IMR-90 (cell line): ENCODE measurements around the gene SETD2.

Experiments used
- CEBPB ChIP-seq: IDR thresholded peaks from 2 replicates; pipeline ENCODE4 v1.6.1; 2012; ENCODE audit warnings: low read depth, low read length, improper control_type of control experiment
- POLR2A ChIP-seq: IDR thresholded peaks from 2 replicates; pipeline ENCODE4 v1.6.1; 2012; ENCODE audit warnings: mild to moderate bottlenecking, low read depth, low read length
- RAD21 ChIP-seq: IDR thresholded peaks from 2 replicates; pipeline ENCODE4 v1.6.1; 2012; ENCODE audit warnings: low read length, improper control_type of control experiment
- SMC3 ChIP-seq: fragments of 150-350 bp; IDR thresholded peaks from 2 replicates; pipeline ENCODE4 v1.6.1; 2016; ENCODE audit warnings: low read depth, mild to moderate bottlenecking, antibody characterized with exemption, low read length, moderate library complexity
- TF ChIP-seq, protein P1 (sequence below): conservative IDR thresholded peaks from 2 replicates; pipeline ENCODE4 v1.5.1; 2012; ENCODE audit warnings: mild to moderate bottlenecking, low read depth, low read length, improper control_type of control experiment
- TF ChIP-seq, protein P2 (sequence below): fragments of 150-350 bp; IDR thresholded peaks from 2 replicates; pipeline ENCODE4 v1.6.1; 2017; ENCODE audit warnings: mild to moderate bottlenecking, antibody characterized with exemption, low read length, low read depth

DNA sequence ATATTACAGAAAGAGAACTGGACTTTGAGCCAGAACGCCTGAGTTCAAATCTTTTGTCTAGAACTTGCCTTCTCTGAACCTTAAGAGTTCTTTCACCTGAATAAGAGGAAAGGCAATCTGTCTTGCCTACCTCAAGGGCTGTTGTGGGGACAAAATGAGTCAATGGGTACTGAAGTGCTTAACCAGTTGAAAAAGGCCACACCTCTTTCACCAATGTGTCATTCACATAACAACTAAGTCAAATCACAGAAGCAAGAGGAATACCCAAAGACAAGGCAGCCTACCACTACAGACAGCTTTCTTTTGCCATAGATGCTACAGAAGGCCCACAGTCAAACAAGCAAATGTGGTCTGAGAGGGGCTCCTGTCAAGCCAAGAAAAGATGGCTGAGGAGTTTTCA lies 144.7 kb downstream of the SETD2 start:
- TF ChIP-seq, protein P1, sequence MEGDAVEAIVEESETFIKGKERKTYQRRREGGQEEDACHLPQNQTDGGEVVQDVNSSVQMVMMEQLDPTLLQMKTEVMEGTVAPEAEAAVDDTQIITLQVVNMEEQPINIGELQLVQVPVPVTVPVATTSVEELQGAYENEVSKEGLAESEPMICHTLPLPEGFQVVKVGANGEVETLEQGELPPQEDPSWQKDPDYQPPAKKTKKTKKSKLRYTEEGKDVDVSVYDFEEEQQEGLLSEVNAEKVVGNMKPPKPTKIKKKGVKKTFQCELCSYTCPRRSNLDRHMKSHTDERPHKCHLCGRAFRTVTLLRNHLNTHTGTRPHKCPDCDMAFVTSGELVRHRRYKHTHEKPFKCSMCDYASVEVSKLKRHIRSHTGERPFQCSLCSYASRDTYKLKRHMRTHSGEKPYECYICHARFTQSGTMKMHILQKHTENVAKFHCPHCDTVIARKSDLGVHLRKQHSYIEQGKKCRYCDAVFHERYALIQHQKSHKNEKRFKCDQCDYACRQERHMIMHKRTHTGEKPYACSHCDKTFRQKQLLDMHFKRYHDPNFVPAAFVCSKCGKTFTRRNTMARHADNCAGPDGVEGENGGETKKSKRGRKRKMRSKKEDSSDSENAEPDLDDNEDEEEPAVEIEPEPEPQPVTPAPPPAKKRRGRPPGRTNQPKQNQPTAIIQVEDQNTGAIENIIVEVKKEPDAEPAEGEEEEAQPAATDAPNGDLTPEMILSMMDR, result no peak
- no peak for TF ChIP-seq CEBPB
- no peak for TF ChIP-seq RAD21
- no peak for TF ChIP-seq SMC3
- no peak for TF ChIP-seq POLR2A
- TF ChIP-seq, protein P2, sequence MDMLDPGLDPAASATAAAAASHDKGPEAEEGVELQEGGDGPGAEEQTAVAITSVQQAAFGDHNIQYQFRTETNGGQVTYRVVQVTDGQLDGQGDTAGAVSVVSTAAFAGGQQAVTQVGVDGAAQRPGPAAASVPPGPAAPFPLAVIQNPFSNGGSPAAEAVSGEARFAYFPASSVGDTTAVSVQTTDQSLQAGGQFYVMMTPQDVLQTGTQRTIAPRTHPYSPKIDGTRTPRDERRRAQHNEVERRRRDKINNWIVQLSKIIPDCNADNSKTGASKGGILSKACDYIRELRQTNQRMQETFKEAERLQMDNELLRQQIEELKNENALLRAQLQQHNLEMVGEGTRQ, result no peak
